HepG2 (cell line): Measurements from ENCODE around the gene ZFP1. TPM values are rescaled to one million over a fixed set of nuclear protein-coding genes. Genes with fewer than 3 reads are reported as not detected.

ENCODE experiments used
- FOXA1 ChIP-seq, 2 experiments: fragments of 450-650 bp in 1 of 2; sonication (generic) in 1 of 2; formaldehyde crosslinking in 1 of 2; IDR thresholded peaks; 2 replicates each; pipeline versions ENCODE4 v1.4.0 to v1.6.1; 2016 to 2020; ENCODE audit warnings: missing genetic modification reagents in 1 of 2
- NCOR1 ChIP-seq: fragments of 200-600 bp; sonication (generic); IDR thresholded peaks from 2 replicates; pipeline ENCODE4 v1.7.0; 2017; ENCODE audit warnings: antibody characterized with exemption, low read length, borderline replicate concordance
- RAD21 ChIP-seq: fragments of 450-650 bp; formaldehyde crosslinking; IDR thresholded peaks from 2 replicates; pipeline ENCODE4 v1.5.0; 2020; ENCODE audit warnings: mild to moderate bottlenecking
- ZNF598 ChIP-seq: sonication (generic); formaldehyde crosslinking; IDR thresholded peaks from 2 replicates; pipeline ENCODE4 v1.5.1; 2020; ENCODE audit warnings: mild to moderate bottlenecking, missing genetic modification reagents, borderline replicate concordance
- ZNF782 ChIP-seq: sonication (generic); formaldehyde crosslinking; IDR thresholded peaks from 2 replicates; pipeline ENCODE4 v1.4.0; 2020; ENCODE audit warnings: missing genetic modification reagents, mild to moderate bottlenecking, borderline replicate concordance
- polyA plus RNA-seq, 8 experiments: library from polyadenylated mRNA; depleted of rRNA in 3 of 8; stranded (reverse) in 7 of 8; unstranded in 1 of 8; fragments of >200 nt; fragmentation: Illumina TruSeq in 4 of 8; extraction: Trizol in 4 of 8; gene quantifications; 2 replicates each; pipeline versions ENCODE4 v1.2.1 to v1.2.3, GENCODE V29; 2011 to 2016; ENCODE audit warnings: low read depth in 4 of 8, missing spikeins in 1 of 8, mixed read lengths in 1 of 8; ENCODE audit not compliant: insufficient read depth in 1 of 8
- total RNA-seq, 5 experiments: library from RNA; depleted of rRNA; stranded (reverse); fragments of >200 nt; fragmentation: Illumina TruSeq; extraction: Trizol; gene quantifications; 2 replicates each; pipeline ENCODE4 v1.2.3, GENCODE V29; 2016; ENCODE audit warnings: low read depth in 1 of 5
- TF ChIP-seq, protein P1 (sequence below): sonication (generic); formaldehyde crosslinking; IDR thresholded peaks from 2 replicates; pipeline ENCODE4 v1.5.1; 2020; ENCODE audit warnings: mild to moderate bottlenecking, missing genetic modification reagents, borderline replicate concordance
- TF ChIP-seq, protein P2 (sequence below): sonication (generic); formaldehyde crosslinking; IDR thresholded peaks from 2 replicates; pipeline ENCODE4 v1.4.0; 2020; ENCODE audit warnings: missing genetic modification reagents, borderline replicate concordance
- TF ChIP-seq, protein P3 (sequence below): IDR thresholded peaks from 2 replicates; pipeline ENCODE4 v1.6.1; 2016; ENCODE audit warnings: control low read depth
- TF ChIP-seq, protein P4 (sequence below): sonication (generic); formaldehyde crosslinking; IDR thresholded peaks from 2 replicates; pipeline ENCODE4 v1.4.0; 2020; ENCODE audit warnings: missing genetic modification reagents
- TF ChIP-seq, protein P5 (sequence below): sonication (generic); formaldehyde crosslinking; IDR thresholded peaks from 2 replicates; pipeline ENCODE4 v1.4.0; 2020; ENCODE audit warnings: mild to moderate bottlenecking, missing genetic modification reagents
- TF ChIP-seq, protein P6 (sequence below): sonication (generic); formaldehyde crosslinking; IDR thresholded peaks from 2 replicates; pipeline ENCODE4 v1.4.0; 2020; ENCODE audit warnings: mild to moderate bottlenecking, missing genetic modification reagents, borderline replicate concordance

The ZFP1 gene
- total and polyA plus RNA-seq, 2 of the 13 experiments (the other 11 are each of a cell fraction or from before 2014, with no cell fraction given): 8.3 to 14.0 TPM

DNA sequence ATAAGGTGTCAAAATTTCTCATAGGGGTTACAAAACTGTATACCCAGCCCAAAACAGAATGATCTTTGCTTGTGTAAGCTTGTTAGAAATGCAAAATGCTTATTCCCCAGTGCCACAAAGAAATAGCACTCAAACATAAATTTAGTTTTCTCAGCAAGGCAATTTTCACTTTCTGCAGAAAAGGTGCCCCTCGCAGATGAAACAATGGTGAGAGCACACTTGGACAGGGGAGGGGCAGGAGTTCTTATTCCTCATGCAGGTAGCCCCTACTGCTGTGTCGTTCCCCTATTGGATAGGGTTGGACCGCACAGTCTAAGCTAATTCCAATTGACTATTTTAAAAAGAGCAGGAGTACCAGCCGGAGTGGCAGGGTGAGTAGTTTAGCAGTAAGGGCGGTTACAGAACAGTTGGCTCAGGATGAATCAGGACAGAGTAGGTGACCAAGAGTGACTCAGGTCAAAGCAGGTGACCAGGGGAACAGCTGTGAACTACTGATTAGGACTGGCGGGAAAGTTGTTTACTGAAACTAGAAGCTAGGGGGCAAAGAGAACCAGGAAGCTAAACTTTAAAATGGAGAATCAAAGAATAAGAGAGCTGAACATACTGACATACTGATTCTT, 26.3 kb upstream of the ZFP1 start (continued):
- TF ChIP-seq, protein P1, sequence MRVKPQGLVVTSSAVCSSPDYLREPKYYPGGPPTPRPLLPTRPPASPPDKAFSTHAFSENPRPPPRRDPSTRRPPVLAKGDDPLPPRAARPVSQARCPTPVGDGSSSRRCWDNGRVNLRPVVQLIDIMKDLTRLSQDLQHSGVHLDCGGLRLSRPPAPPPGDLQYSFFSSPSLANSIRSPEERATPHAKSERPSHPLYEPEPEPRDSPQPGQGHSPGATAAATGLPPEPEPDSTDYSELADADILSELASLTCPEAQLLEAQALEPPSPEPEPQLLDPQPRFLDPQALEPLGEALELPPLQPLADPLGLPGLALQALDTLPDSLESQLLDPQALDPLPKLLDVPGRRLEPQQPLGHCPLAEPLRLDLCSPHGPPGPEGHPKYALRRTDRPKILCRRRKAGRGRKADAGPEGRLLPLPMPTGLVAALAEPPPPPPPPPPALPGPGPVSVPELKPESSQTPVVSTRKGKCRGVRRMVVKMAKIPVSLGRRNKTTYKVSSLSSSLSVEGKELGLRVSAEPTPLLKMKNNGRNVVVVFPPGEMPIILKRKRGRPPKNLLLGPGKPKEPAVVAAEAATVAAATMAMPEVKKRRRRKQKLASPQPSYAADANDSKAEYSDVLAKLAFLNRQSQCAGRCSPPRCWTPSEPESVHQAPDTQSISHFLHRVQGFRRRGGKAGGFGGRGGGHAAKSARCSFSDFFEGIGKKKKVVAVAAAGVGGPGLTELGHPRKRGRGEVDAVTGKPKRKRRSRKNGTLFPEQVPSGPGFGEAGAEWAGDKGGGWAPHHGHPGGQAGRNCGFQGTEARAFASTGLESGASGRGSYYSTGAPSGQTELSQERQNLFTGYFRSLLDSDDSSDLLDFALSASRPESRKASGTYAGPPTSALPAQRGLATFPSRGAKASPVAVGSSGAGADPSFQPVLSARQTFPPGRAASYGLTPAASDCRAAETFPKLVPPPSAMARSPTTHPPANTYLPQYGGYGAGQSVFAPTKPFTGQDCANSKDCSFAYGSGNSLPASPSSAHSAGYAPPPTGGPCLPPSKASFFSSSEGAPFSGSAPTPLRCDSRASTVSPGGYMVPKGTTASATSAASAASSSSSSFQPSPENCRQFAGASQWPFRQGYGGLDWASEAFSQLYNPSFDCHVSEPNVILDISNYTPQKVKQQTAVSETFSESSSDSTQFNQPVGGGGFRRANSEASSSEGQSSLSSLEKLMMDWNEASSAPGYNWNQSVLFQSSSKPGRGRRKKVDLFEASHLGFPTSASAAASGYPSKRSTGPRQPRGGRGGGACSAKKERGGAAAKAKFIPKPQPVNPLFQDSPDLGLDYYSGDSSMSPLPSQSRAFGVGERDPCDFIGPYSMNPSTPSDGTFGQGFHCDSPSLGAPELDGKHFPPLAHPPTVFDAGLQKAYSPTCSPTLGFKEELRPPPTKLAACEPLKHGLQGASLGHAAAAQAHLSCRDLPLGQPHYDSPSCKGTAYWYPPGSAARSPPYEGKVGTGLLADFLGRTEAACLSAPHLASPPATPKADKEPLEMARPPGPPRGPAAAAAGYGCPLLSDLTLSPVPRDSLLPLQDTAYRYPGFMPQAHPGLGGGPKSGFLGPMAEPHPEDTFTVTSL (CRISPR knock-in tag): no peak
- TF ChIP-seq ZNF598 (no peak), RAD21 (CRISPR knock-in tag) (no peak), FOXA1 (IDR thresholded peaks at IDR 0.05) (no peak), FOXA1 (CRISPR knock-in tag; IDR thresholded peaks at IDR 0.05) (no peak), NCOR1 (no peak), ZNF782 (CRISPR knock-in tag) (no peak)
- TF ChIP-seq, protein P2, sequence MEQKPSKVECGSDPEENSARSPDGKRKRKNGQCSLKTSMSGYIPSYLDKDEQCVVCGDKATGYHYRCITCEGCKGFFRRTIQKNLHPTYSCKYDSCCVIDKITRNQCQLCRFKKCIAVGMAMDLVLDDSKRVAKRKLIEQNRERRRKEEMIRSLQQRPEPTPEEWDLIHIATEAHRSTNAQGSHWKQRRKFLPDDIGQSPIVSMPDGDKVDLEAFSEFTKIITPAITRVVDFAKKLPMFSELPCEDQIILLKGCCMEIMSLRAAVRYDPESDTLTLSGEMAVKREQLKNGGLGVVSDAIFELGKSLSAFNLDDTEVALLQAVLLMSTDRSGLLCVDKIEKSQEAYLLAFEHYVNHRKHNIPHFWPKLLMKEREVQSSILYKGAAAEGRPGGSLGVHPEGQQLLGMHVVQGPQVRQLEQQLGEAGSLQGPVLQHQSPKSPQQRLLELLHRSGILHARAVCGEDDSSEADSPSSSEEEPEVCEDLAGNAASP: peak; percentile 27; the same call in 1 of the 2 replicates
- TF ChIP-seq, protein P3, sequence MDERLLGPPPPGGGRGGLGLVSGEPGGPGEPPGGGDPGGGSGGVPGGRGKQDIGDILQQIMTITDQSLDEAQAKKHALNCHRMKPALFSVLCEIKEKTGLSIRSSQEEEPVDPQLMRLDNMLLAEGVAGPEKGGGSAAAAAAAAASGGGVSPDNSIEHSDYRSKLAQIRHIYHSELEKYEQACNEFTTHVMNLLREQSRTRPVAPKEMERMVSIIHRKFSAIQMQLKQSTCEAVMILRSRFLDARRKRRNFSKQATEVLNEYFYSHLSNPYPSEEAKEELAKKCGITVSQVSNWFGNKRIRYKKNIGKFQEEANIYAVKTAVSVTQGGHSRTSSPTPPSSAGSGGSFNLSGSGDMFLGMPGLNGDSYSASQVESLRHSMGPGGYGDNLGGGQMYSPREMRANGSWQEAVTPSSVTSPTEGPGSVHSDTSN: no peak
- TF ChIP-seq, protein P4, sequence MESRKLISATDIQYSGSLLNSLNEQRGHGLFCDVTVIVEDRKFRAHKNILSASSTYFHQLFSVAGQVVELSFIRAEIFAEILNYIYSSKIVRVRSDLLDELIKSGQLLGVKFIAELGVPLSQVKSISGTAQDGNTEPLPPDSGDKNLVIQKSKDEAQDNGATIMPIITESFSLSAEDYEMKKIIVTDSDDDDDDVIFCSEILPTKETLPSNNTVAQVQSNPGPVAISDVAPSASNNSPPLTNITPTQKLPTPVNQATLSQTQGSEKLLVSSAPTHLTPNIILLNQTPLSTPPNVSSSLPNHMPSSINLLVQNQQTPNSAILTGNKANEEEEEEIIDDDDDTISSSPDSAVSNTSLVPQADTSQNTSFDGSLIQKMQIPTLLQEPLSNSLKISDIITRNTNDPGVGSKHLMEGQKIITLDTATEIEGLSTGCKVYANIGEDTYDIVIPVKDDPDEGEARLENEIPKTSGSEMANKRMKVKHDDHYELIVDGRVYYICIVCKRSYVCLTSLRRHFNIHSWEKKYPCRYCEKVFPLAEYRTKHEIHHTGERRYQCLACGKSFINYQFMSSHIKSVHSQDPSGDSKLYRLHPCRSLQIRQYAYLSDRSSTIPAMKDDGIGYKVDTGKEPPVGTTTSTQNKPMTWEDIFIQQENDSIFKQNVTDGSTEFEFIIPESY (CRISPR knock-in tag): peak; percentile 97
- TF ChIP-seq, protein P5, sequence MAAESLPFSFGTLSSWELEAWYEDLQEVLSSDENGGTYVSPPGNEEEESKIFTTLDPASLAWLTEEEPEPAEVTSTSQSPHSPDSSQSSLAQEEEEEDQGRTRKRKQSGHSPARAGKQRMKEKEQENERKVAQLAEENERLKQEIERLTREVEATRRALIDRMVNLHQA: no peak
- TF ChIP-seq, protein P6, sequence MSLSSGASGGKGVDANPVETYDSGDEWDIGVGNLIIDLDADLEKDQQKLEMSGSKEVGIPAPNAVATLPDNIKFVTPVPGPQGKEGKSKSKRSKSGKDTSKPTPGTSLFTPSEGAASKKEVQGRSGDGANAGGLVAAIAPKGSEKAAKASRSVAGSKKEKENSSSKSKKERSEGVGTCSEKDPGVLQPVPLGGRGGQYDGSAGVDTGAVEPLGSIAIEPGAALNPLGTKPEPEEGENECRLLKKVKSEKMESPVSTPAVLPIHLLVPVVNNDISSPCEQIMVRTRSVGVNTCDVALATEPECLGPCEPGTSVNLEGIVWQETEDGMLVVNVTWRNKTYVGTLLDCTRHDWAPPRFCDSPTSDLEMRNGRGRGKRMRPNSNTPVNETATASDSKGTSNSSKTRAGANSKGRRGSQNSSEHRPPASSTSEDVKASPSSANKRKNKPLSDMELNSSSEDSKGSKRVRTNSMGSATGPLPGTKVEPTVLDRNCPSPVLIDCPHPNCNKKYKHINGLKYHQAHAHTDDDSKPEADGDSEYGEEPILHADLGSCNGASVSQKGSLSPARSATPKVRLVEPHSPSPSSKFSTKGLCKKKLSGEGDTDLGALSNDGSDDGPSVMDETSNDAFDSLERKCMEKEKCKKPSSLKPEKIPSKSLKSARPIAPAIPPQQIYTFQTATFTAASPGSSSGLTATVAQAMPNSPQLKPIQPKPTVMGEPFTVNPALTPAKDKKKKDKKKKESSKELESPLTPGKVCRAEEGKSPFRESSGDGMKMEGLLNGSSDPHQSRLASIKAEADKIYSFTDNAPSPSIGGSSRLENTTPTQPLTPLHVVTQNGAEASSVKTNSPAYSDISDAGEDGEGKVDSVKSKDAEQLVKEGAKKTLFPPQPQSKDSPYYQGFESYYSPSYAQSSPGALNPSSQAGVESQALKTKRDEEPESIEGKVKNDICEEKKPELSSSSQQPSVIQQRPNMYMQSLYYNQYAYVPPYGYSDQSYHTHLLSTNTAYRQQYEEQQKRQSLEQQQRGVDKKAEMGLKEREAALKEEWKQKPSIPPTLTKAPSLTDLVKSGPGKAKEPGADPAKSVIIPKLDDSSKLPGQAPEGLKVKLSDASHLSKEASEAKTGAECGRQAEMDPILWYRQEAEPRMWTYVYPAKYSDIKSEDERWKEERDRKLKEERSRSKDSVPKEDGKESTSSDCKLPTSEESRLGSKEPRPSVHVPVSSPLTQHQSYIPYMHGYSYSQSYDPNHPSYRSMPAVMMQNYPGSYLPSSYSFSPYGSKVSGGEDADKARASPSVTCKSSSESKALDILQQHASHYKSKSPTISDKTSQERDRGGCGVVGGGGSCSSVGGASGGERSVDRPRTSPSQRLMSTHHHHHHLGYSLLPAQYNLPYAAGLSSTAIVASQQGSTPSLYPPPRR (CRISPR knock-in tag): no peak
